Activated CD8-positive, alpha-beta T cell treated with anti-CD3 and anti-CD28 coated beads for 36 hours (primary cell): Measurements from ENCODE around the gene LMF1. TPM values are rescaled to one million over a fixed set of nuclear protein-coding genes. Genes with fewer than 3 reads are reported as not detected.
"Not testable (repeated sequence)": the region's sequence is repeated elsewhere in the genome, so short reads cannot be mapped to it uniquely, and the experiment has no call there.

Experiments
- ATAC-seq: fragments of 200-7000 bp; cut with Tn5 transposase; one replicate; pipeline ENCODE4 v1.10.0; 2021; ENCODE audit warnings: mild to moderate bottlenecking, moderate library complexity
- CTCF ChIA-PET: fragments of 350-600 bp; sonication (Branson Sonifier 250); formaldehyde crosslinking; loops from one replicate; lab custom pipeline; 2021; ENCODE audit warnings: antibody characterized with exemption; lab: Charles Lee
- POLR2A ChIA-PET: fragments of 350-600 bp; sonication (Branson Sonifier 250); formaldehyde crosslinking; loops from one replicate; lab custom pipeline; 2021; ENCODE audit warnings: antibody characterized with exemption; lab: Charles Lee
- DNase-seq: peaks from one replicate; pipeline ENCODE4 v3.0.0-alpha.2; 2020
- H3K27ac Mint-ChIP-seq: one replicate; pipeline ENCODE4 v1.8.0; 2021; ENCODE audit warnings: mild to moderate bottlenecking, mixed read lengths
- H3K27me3 Mint-ChIP-seq: one replicate; pipeline ENCODE4 v1.8.0; 2021; ENCODE audit warnings: mixed read lengths
- H3K36me3 Mint-ChIP-seq: one replicate; pipeline ENCODE4 v1.8.0; 2021; ENCODE audit warnings: low read depth, mixed read lengths
- H3K4me1 Mint-ChIP-seq: one replicate; pipeline ENCODE4 v1.8.0; 2021; ENCODE audit warnings: low read depth, mixed read lengths
- H3K4me3 Mint-ChIP-seq: one replicate; pipeline ENCODE4 v1.8.0; 2021; ENCODE audit warnings: mild to moderate bottlenecking, moderate library complexity, mixed read lengths
- H3K9me3 Mint-ChIP-seq: one replicate; pipeline ENCODE4 v1.8.0; 2021; ENCODE audit warnings: mixed read lengths
- CTCF ChIP-seq: fragments of 200-600 bp; IDR thresholded peaks from one replicate; pipeline ENCODE4 v1.8.0; 2022; ENCODE audit warnings: antibody characterized with exemption, mild to moderate bottlenecking
- intact Hi-C: fragments of 100-400 bp; cut with micrococcal nuclease; formaldehyde crosslinking; loops from one replicate; pipeline ENCODE4 v1.10.0; 2022
- total RNA-seq, 2 experiments: library from RNA; stranded (reverse); gene quantifications; one replicate each; pipeline ENCODE4 v1.2.3, GENCODE V29; 2021

Gene LMF1
- total RNA-seq, 2 experiments from 2014 or later: 8.7 to 9.7 TPM

GRCh38 chr16:841455-842060 lies 129.2 kb downstream of the LMF1 start:
- no peak for TF ChIP-seq CTCF
- H3K27ac Mint-ChIP-seq: no peak overlapping the region

GRCh38 chr16:840561-841454 lies 130.0 kb downstream of the LMF1 start:
- Mint-ChIP-seq H3K36me3 (peaks cover 1% of the 10 kb centered on the region), H3K4me3 (no peak overlapping the region), H3K4me1 (no peaks in the 10 kb centered on the region), H3K9me3 (peaks cover 7% of the 10 kb centered on the region), H3K27me3 (peaks cover 2% of the 10 kb centered on the region), H3K27ac (no peak overlapping the region)
- TF ChIP-seq CTCF: no peak
- no peak for ATAC-seq
- DNase-seq: no peak
- intact Hi-C loops: no loop called here
- ChIA-PET CTCF (no interaction called here), POLR2A (no interaction called here)

More at GRCh38 chr16:841455-842060, 129.2 kb downstream of the LMF1 start:
- DNase-seq (no peak), ATAC-seq (no peak)
- H3K4me3 Mint-ChIP-seq: no peak overlapping the region
- POLR2A ChIA-PET: no interaction called here
- intact Hi-C loops: no loop called here
- H3K4me1 Mint-ChIP-seq: no peaks in the 10 kb centered on the region
- H3K36me3 Mint-ChIP-seq: peaks cover 1% of the 10 kb centered on the region
- CTCF ChIA-PET: no interaction called here
- peaks cover 2% of the 10 kb centered on the region for H3K27me3 Mint-ChIP-seq
- H3K9me3 Mint-ChIP-seq: peaks cover under 1% of the 10 kb centered on the region

DNA sequence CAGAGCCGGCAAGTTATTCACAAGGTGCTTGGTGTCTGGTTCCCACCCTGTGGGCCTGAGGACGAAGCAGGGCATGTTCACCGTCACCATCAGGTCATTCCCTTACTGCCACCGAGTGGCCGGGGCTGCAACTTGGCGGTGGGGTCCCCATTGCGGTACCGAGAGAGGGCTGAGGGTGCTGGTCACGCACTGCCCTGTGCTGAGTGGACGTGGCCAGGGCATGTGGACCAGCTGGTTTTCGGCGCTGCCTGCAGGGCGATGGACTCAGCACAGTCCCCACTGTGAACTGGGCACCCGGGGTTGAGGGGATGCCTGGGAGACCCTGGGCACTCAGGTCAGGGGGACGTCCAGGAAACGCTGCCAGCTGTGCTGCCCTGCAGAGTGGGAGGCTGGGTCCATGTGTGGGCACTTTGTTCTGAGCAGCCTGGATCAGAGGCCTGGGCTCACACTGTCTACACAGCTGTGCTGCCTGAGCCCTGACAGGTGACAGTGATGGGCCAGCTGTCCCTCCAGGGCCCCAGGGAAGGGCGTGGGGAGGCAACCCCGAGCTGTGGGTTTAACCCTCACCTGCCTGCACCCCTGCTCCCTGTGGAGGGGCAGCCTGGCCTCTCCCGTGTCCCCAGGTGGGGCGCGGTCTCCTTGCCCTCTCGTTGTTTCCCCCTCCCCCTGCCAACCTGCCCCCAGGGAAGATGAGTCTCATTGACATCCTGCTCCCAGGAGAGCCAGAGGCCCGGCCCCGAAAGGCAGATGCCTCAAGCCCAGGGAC lies 131.0 kb downstream of the LMF1 start:
- Mint-ChIP-seq H3K9me3 (peaks cover 9% of the 10 kb centered on the region), H3K4me1 (no peaks in the 10 kb centered on the region), H3K27me3 (peaks cover 2% of the 10 kb centered on the region), H3K27ac (no peak overlapping the region), H3K36me3 (peaks cover 1% of the 10 kb centered on the region), H3K4me3 (no peak overlapping the region)
- CTCF ChIA-PET: no interaction called here
- intact Hi-C loops: no loop called here
- no peak for ATAC-seq
- no peak for DNase-seq
- no peak for TF ChIP-seq CTCF
- POLR2A ChIA-PET: no interaction called here

GRCh38 chr16:838741-839140 lies 132.0 kb downstream of the LMF1 start:
- no peak overlapping the region for H3K4me3 Mint-ChIP-seq
- H3K27ac Mint-ChIP-seq: no peak overlapping the region
- H3K27me3 Mint-ChIP-seq: peaks cover 2% of the 10 kb centered on the region
- DNase-seq: no peak
- no peaks in the 10 kb centered on the region for H3K4me1 Mint-ChIP-seq
- H3K36me3 Mint-ChIP-seq: peaks cover 1% of the 10 kb centered on the region
- peaks cover 9% of the 10 kb centered on the region for H3K9me3 Mint-ChIP-seq
- intact Hi-C loops: no loop called here
- CTCF ChIA-PET: no interaction called here
- TF ChIP-seq CTCF: no peak
- ATAC-seq: no peak
- POLR2A ChIA-PET: no interaction called here

GRCh38 chr16:836822-837221 lies 134.0 kb downstream of the LMF1 start:
- ATAC-seq, H3K4me1 Mint-ChIP-seq, CTCF ChIA-PET, DNase-seq, H3K27me3 Mint-ChIP-seq, H3K36me3 Mint-ChIP-seq, H3K9me3 Mint-ChIP-seq, intact Hi-C loops, H3K4me3 Mint-ChIP-seq, H3K27ac Mint-ChIP-seq, POLR2A ChIA-PET: not testable (repeated sequence)
